PC-9 (cell line): Measurements from ENCODE around the gene ZNF831.

Experiments used
- EZH2 ChIP-seq: fragments of 200-600 bp; sonication (generic); IDR thresholded peaks from 2 replicates; pipeline ENCODE4 v1.8.0; 2017; ENCODE audit warnings: antibody characterized with exemption, low read depth
- TF ChIP-seq, protein P1 (sequence below): fragments of 200-600 bp; sonication (generic); conservative IDR thresholded peaks from 2 replicates; pipeline ENCODE4 v1.6.1; 2017; ENCODE audit warnings: mixed run types, antibody characterized with exemption, mild to moderate bottlenecking, moderate library complexity

DNA sequence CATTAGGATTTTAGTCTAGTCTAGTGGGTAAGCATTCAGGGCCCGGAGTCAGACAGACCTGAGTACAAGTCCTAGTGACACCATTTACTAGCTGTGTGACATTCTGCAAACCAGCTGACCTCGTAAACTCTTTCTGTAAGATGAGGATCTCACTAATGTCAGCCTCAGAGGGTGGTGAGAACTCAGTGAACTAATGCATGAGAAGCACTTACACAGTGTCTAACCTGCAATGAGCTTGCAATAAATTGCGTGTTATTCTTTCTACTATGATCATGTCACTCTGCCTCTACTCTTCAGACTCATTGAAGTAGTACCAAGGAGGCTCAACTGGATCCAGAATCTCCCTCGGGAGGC lies 41.1 kb upstream of the ZNF831 start:
- TF ChIP-seq, protein P1, sequence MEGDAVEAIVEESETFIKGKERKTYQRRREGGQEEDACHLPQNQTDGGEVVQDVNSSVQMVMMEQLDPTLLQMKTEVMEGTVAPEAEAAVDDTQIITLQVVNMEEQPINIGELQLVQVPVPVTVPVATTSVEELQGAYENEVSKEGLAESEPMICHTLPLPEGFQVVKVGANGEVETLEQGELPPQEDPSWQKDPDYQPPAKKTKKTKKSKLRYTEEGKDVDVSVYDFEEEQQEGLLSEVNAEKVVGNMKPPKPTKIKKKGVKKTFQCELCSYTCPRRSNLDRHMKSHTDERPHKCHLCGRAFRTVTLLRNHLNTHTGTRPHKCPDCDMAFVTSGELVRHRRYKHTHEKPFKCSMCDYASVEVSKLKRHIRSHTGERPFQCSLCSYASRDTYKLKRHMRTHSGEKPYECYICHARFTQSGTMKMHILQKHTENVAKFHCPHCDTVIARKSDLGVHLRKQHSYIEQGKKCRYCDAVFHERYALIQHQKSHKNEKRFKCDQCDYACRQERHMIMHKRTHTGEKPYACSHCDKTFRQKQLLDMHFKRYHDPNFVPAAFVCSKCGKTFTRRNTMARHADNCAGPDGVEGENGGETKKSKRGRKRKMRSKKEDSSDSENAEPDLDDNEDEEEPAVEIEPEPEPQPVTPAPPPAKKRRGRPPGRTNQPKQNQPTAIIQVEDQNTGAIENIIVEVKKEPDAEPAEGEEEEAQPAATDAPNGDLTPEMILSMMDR: no peak
- TF ChIP-seq EZH2: no peak
